ENCODE results near the gene RIN2. TPM values are rescaled to one million over a fixed set of nuclear protein-coding genes. Genes with fewer than 3 reads are reported as not detected.
A peak's percentile ranks its signal among the peaks of the same experiment; 100 is the strongest.

Gene RIN2
- total and polyA plus RNA-seq, 5 experiments from 2014 or later: 0.27 to 0.29 TPM; not detected in 3

GRCh38 chr20:19725373-19725772 is 32.7 kb upstream of the RIN2 start:
- ATAC-seq: no peak
- H3K27me3 Mint-ChIP-seq: peaks cover 0 to 9% (median 0%) of the 10 kb centered on the region in 5 donors
- POLR2A ChIA-PET: no interaction called here

GRCh38 chr20:19725814-19726525 is 32.1 kb upstream of the RIN2 start:
- ATAC-seq: no peak
- POLR2A ChIA-PET: no interaction called here

More at GRCh38 chr20:19725373-19725772, 32.7 kb upstream of the RIN2 start:
- Mint-ChIP-seq H3K9me3 (no peaks in the 10 kb centered on the region), H3K36me3 (no peaks in the 10 kb centered on the region), H3K4me1 (peaks cover 0 to 5% (median 0%) of the 10 kb centered on the region in 4 donors), H3K4me3 (no peak overlapping the region), H3K27ac (no peak overlapping the region)
- DNase-seq: no peak

GRCh38 chr20:19727251-19727847 is 30.7 kb upstream of the RIN2 start:
- no peaks in the 10 kb centered on the region for H3K9me3 Mint-ChIP-seq

More at GRCh38 chr20:19725814-19726525, 32.1 kb upstream of the RIN2 start:
- Mint-ChIP-seq H3K4me1 (peaks cover 0 to 5% (median 0%) of the 10 kb centered on the region in 4 donors), H3K27me3 (peaks cover 0 to 6% (median 0%) of the 10 kb centered on the region in 5 donors), H3K36me3 (no peaks in the 10 kb centered on the region), H3K9me3 (no peaks in the 10 kb centered on the region), H3K27ac (no peak overlapping the region), H3K4me3 (no peak overlapping the region)
- no peak for DNase-seq

DNA sequence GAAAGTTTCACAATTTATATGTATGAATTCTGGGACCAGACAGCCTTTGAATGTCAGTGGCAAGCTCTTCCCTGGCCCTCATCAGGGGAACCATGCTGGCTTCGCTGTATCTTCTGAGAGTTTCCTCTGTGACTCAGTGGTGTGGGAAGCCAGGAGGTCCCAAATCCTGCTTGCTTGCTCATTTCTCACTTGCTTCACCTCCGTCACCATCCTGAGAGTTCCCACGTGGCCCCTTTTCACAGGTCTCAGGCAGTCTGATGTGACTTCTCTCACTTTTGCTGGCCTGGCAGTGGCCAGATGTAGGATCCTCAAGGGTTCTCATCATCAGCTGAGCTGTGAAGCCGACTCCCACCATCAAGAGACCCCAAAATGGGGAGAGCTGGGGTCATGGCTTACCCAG is 28.4 kb upstream of the RIN2 start:
- Mint-ChIP-seq H3K27me3 (peaks cover 0 to 4% (median 0%) of the 10 kb centered on the region in 5 donors), H3K4me1 (peaks cover 0 to 5% (median 0%) of the 10 kb centered on the region in 4 donors), H3K4me3 (no peak overlapping the region), H3K9me3 (no peaks in the 10 kb centered on the region), H3K36me3 (no peaks in the 10 kb centered on the region), H3K27ac (peak overlapping the region in 1 of 10 donors; percentile 41)
- POLR2A ChIA-PET: no interaction called here
- DNase-seq: no peak
- ATAC-seq: no peak

More at GRCh38 chr20:19727251-19727847, 30.7 kb upstream of the RIN2 start:
- DNase-seq: no peak
- H3K4me1 Mint-ChIP-seq: peaks cover 0 to 5% (median 0%) of the 10 kb centered on the region in 4 donors
- H3K4me3 Mint-ChIP-seq: no peak overlapping the region
- no peak for ATAC-seq
- H3K27me3 Mint-ChIP-seq: peaks cover 0 to 4% (median 0%) of the 10 kb centered on the region in 5 donors
- no peak overlapping the region for H3K27ac Mint-ChIP-seq
- H3K36me3 Mint-ChIP-seq: no peaks in the 10 kb centered on the region
- POLR2A ChIA-PET: no interaction called here

GRCh38 chr20:19730706-19731105 is 27.4 kb upstream of the RIN2 start:
- POLR2A ChIA-PET: no interaction called here
- Mint-ChIP-seq H3K9me3 (no peaks in the 10 kb centered on the region), H3K4me1 (peaks cover 0 to 9% (median 0%) of the 10 kb centered on the region in 4 donors), H3K27ac (no peak overlapping the region), H3K36me3 (no peaks in the 10 kb centered on the region), H3K27me3 (peaks cover 0 to 4% (median 0%) of the 10 kb centered on the region in 5 donors), H3K4me3 (no peak overlapping the region)
- ATAC-seq (no peak), DNase-seq (no peak)

GRCh38 chr20:19734811-19735210 is 23.2 kb upstream of the RIN2 start:
- H3K9me3 Mint-ChIP-seq: no peaks in the 10 kb centered on the region
- no peak overlapping the region for H3K4me3 Mint-ChIP-seq
- POLR2A ChIA-PET: no interaction called here
- no peaks in the 10 kb centered on the region for H3K36me3 Mint-ChIP-seq
- peaks cover 0 to 8% (median 0%) of the 10 kb centered on the region in 4 donors for H3K4me1 Mint-ChIP-seq
- peaks cover 0 to 7% (median 3%) of the 10 kb centered on the region in 5 donors for H3K27me3 Mint-ChIP-seq
- no peak overlapping the region for H3K27ac Mint-ChIP-seq
- ATAC-seq: no peak
- DNase-seq: no peak

DNA sequence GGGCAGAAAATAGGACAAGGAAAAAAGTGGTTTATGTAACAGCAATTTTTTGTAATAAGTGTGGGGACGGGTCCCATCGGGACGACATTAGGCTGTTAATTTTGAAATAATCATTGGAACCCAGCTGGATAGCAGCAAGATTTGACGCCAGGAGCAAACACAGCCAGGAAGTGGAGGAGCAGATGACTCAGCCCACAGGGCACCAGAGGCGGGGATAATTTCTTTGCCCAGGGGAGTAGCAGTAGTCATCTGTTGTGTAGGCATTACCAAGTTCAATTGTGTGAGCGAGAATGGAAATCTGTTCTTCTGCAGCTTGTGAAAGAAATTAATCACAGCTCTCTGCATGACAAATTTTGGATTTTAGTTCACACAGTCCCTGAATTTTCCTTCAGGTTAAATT is 22.6 kb upstream of the RIN2 start:
- H3K4me3 Mint-ChIP-seq: no peak overlapping the region
- H3K27me3 Mint-ChIP-seq: peaks cover 0 to 7% (median 2%) of the 10 kb centered on the region in 5 donors
- no peak for ATAC-seq
- DNase-seq: no peak
- POLR2A ChIA-PET: no interaction called here
- H3K9me3 Mint-ChIP-seq: no peaks in the 10 kb centered on the region
- H3K36me3 Mint-ChIP-seq: no peaks in the 10 kb centered on the region
- no peak overlapping the region for H3K27ac Mint-ChIP-seq
- peaks cover 0 to 8% (median 0%) of the 10 kb centered on the region in 4 donors for H3K4me1 Mint-ChIP-seq

GRCh38 chr20:19737025-19737424 is 21.0 kb upstream of the RIN2 start:
- Mint-ChIP-seq H3K9me3 (no peaks in the 10 kb centered on the region), H3K36me3 (no peaks in the 10 kb centered on the region), H3K27me3 (peaks cover 0 to 17% (median 5%) of the 10 kb centered on the region in 5 donors), H3K4me1 (peaks cover 0 to 8% (median 0%) of the 10 kb centered on the region in 4 donors), H3K4me3 (no peak overlapping the region), H3K27ac (no peak overlapping the region)
- DNase-seq (no peak), ATAC-seq (no peak)
- POLR2A ChIA-PET: no interaction called here

GRCh38 chr20:19738951-19739350 is 19.1 kb upstream of the RIN2 start:
- Mint-ChIP-seq H3K4me1 (peaks cover 0 to 8% (median 0%) of the 10 kb centered on the region in 4 donors), H3K36me3 (no peaks in the 10 kb centered on the region), H3K27ac (no peak overlapping the region), H3K4me3 (no peak overlapping the region), H3K9me3 (no peaks in the 10 kb centered on the region), H3K27me3 (peaks cover 3 to 29% (median 7%) of the 10 kb centered on the region in 5 donors)
- no peak for ATAC-seq
- POLR2A ChIA-PET: no interaction called here
- DNase-seq: no peak

DNA sequence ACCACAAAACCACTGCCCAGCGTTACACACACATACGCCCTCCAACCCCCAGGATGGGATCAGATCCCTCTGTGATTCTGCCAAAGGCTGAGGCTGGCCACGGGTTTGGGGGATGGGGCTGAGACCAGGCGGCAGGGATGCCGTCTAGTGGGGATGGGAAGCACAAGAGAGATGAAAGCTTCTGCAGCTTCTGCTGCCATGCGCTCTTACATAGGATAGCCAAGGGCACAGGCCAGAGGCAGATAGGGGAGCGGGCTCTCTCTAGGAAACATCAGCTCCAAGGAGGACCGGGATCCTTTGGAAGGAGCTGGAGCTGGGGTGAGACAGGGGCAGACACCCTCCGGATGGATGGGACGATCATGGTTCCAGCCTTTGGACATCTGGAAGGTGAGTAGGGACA is 18.7 kb upstream of the RIN2 start:
- no peak for DNase-seq
- Mint-ChIP-seq H3K27me3 (peaks cover 3 to 29% (median 7%) of the 10 kb centered on the region in 5 donors), H3K9me3 (peaks cover 0 to 3% (median 0%) of the 10 kb centered on the region in 9 donors), H3K4me3 (no peak overlapping the region), H3K27ac (no peak overlapping the region), H3K4me1 (peaks cover 0 to 8% (median 0%) of the 10 kb centered on the region in 4 donors), H3K36me3 (no peaks in the 10 kb centered on the region)
- POLR2A ChIA-PET: no interaction called here
- ATAC-seq: no peak

DNA sequence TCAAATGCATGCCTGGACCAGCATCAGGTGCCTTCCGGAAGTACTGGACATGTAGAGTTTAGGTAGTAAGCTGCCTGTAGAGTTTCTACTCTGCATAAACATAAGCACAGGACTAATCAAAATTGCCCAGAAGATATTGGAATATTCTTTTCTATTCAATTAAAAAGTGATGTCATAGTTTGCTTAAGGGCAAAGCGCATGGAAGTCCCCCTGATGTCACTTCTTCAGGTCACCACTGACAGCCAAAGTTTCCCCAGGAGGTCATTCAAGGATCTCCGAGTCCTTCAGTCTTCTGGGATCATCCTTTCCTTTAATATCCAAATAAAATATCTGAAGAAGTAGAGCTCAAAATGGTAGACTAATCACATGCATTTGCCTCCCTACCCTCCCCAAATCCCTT is 17.5 kb upstream of the RIN2 start:
- Mint-ChIP-seq H3K4me3 (no peak overlapping the region), H3K27me3 (peaks cover 4 to 29% (median 7%) of the 10 kb centered on the region in 5 donors), H3K36me3 (no peaks in the 10 kb centered on the region), H3K9me3 (peaks cover 0 to 10% (median 4%) of the 10 kb centered on the region in 9 donors), H3K4me1 (peaks cover 0 to 6% (median 0%) of the 10 kb centered on the region in 4 donors), H3K27ac (no peak overlapping the region)
- no peak for DNase-seq
- ATAC-seq: no peak
- POLR2A ChIA-PET: no interaction called here

DNA sequence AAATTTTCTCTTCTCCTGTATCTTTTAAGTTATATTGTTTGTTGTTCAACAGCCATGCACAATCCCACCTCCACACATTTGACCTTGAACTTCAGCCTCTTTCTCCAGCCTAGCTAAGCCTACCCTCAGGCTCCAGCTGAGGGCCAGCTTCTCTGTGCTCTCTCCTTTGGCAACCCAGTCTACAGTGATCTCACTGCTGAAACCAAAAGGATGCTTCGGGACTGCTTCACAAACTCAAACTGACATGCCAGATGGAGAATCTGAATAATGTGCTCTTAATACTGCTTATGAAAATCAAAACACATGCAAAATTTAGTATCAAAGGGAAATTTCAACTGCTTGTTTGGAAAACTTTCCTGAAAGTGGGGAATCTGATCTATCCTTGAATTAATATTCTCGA is 16.1 kb upstream of the RIN2 start:
- ATAC-seq (no peak), DNase-seq (no peak)
- no peak overlapping the region for H3K4me3 Mint-ChIP-seq
- H3K9me3 Mint-ChIP-seq: peaks cover 0 to 16% (median 5%) of the 10 kb centered on the region in 9 donors
- peaks cover 4 to 29% (median 7%) of the 10 kb centered on the region in 5 donors for H3K27me3 Mint-ChIP-seq
- no peaks in the 10 kb centered on the region for H3K4me1 Mint-ChIP-seq
- no peaks in the 10 kb centered on the region for H3K36me3 Mint-ChIP-seq
- no peak overlapping the region for H3K27ac Mint-ChIP-seq
- POLR2A ChIA-PET: no interaction called here

DNA sequence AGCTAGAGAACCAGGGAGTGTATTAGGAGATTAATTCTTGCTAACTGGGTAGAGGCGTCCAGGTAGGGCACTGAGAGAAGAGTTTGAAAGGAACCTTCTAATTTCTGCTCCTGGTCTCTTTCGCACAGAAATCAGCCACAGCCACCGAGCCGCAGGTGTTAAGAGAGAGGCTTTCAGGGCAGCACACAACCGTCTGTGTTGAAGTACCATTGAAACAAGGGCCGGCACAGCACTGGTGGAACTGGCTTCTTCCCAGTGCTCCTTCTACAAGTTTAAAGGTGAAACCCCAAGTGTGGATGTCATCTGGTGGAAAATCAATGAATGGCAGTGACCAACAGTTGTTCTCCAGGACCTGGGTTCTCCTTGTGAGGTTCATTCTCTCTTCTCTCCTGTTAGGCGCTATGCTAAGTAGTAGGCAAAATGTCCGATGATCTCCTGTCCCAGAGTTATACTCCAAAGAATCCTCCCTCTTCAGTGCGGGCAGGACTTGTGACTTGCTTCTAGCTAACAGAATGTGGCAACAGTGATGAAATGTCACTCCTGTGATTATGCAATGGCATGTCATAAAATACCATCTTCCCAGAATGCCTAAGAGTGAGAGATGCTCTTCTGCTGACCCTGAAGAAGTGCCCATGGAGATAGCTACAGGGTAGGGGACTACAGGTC is 15.0 kb upstream of the RIN2 start:
- Mint-ChIP-seq H3K4me1 (no peaks in the 10 kb centered on the region), H3K4me3 (no peak overlapping the region), H3K27me3 (peaks cover 7 to 29% (median 9%) of the 10 kb centered on the region in 5 donors), H3K9me3 (peaks cover 0 to 16% (median 6%) of the 10 kb centered on the region in 9 donors), H3K36me3 (no peaks in the 10 kb centered on the region), H3K27ac (no peak overlapping the region)
- POLR2A ChIA-PET: no interaction called here
- no peak for ATAC-seq
- DNase-seq: no peak
